NCI-H187 treated with DMSO at 0.1 percent for 48 hours (cell line): ENCODE data around the gene SGK2.
"Not testable (repeated sequence)": the region's sequence is repeated elsewhere in the genome, so short reads cannot be mapped to it uniquely, and the experiment has no call there.

Experiments
- DNase-seq: peaks from one replicate; lab custom pipeline; 2025; lab: John Stamatoyannopoulos, UW

Gene SGK2

GRCh38 chr20:43601960-43602359 lies 43.1 kb downstream of the SGK2 start:
- not testable (repeated sequence) for DNase-seq

GRCh38 chr20:43603124-43603523 lies 44.3 kb downstream of the SGK2 start:
- DNase-seq: no peak

- DNase-seq: no peak
These were observed 46.9 kb downstream of the SGK2 start for GRCh38 chr20:43605715-43606114.

GRCh38 chr20:43607278-43607677 lies 48.5 kb downstream of the SGK2 start:
- not testable (repeated sequence) for DNase-seq

GRCh38 chr20:43631598-43631997 lies 72.8 kb downstream of the SGK2 start:
- DNase-seq: no peak
